HCT116 (cell line): ENCODE results near the gene TEKT5. TPM values are rescaled to one million over a fixed set of nuclear protein-coding genes. Genes with fewer than 3 reads are reported as not detected.

Experiments
- ATAC-seq: fragments of 200-7000 bp; cut with Tn5 transposase; 2 replicates; pipeline ENCODE4 v1.9.1; 2020; ENCODE audit warnings: mild to moderate bottlenecking, moderate library complexity
- BruUV-seq: library from RNA; stranded (reverse); fragments of 400-500 nt; replicated peaks from 2 replicates; lab custom pipeline; 2021; lab: Mats Ljungman, UMichigan
- CTCF ChIA-PET: fragments of 300-600 bp; sonication (Branson Sonifier 250); formaldehyde crosslinking; loops from one replicate; lab custom pipeline; 2021; ENCODE audit warnings: antibody characterized with exemption; lab: Charles Lee
- POLR2A ChIA-PET: fragments of 300-600, 350-600 bp; sonication (Branson Sonifier 250); formaldehyde crosslinking; loops from one replicate; lab custom pipeline; 2021; ENCODE audit warnings: antibody characterized with exemption; lab: Charles Lee
- RAD21 ChIA-PET, 2 experiments: fragments of 300-600 bp; sonication (Branson Sonifier 250); formaldehyde crosslinking; loops; one replicate each; lab custom pipeline; 2023; ENCODE audit warnings: low total read pairs in 2 of 2; ENCODE audit not compliant: uncharacterized antibody in 2 of 2, unreplicated experiment in 2 of 2, low non-redundant PET in 1 of 2; lab: Charles Lee
- DNase-seq: peaks from one replicate; pipeline ENCODE4 v3.0.0-alpha.2; 2010; ENCODE audit warnings: low read depth, low spot score
- H2AFZ ChIP-seq: fragments of 200-600 bp; shearing (Covaris generic), sonication (generic); 2 replicates; pipeline ENCODE4 v1.6.1; 2017; ENCODE audit warnings: low read depth, mixed run types, mixed read lengths, antibody characterized with exemption, low read length; ENCODE audit not compliant: poor library complexity, severe bottlenecking
- H3K27ac ChIP-seq: 2 replicates; pipeline ENCODE4 v1.5.1; 2012; ENCODE audit warnings: low read depth, low read length
- H3K27me3 ChIP-seq: fragments of 200-600 bp; sonication (generic); 2 replicates; pipeline ENCODE4 v1.6.1; 2016; ENCODE audit warnings: mixed run types, low read length, mixed read lengths; ENCODE audit not compliant: insufficient read depth
- H3K36me3 ChIP-seq, 2 experiments: fragments of 200-500 bp in 1 of 2; fragments of 200-600 bp in 1 of 2; sonication (Bioruptor generic) in 1 of 2; sonication (generic) in 1 of 2; 2 replicates each; pipeline versions ENCODE4 v1.5.1 to v1.6.1; 2014 to 2016; ENCODE audit warnings: low read length in 2 of 2, inconsistent platforms in 1 of 2, mixed read lengths in 1 of 2, mixed run types in 1 of 2; ENCODE audit not compliant: insufficient read depth in 2 of 2, control insufficient read depth in 1 of 2
- H3K4me1 ChIP-seq, 2 experiments: fragments of 200-600 bp in 1 of 2; sonication (generic) in 1 of 2; 2 replicates each; pipeline versions ENCODE4 v1.5.1 to v1.6.1; 2012 to 2017; ENCODE audit warnings: low read length in 2 of 2, inconsistent platforms in 1 of 2, mild to moderate bottlenecking in 1 of 2, mixed read lengths in 1 of 2, mixed run types in 1 of 2, moderate library complexity in 1 of 2; ENCODE audit not compliant: insufficient read depth in 2 of 2, control insufficient read depth in 1 of 2
- H3K4me2 ChIP-seq: fragments of 200-600 bp; sonication (generic); 2 replicates; pipeline ENCODE4 v1.6.1; 2017; ENCODE audit warnings: mixed run types, low read length, mixed read lengths
- H3K4me3 ChIP-seq, 2 experiments: fragments of 200-600 bp in 1 of 2; sonication (generic) in 1 of 2; replicated peaks in 1 of 2; 2 replicates each; pipeline ENCODE4 v1.5.1; 2011 to 2016; ENCODE audit warnings: low read length in 2 of 2, control low read depth in 1 of 2, low read depth in 1 of 2, mild to moderate bottlenecking in 1 of 2, mixed read lengths in 1 of 2, mixed run types in 1 of 2
- H3K79me2 ChIP-seq: fragments of 200-600 bp; sonication (generic); 2 replicates; pipeline ENCODE4 v1.6.1; 2017; ENCODE audit warnings: mild to moderate bottlenecking, mixed run types, low read length, moderate library complexity, mixed read lengths; ENCODE audit not compliant: insufficient read depth
- H3K9ac ChIP-seq: fragments of 200-600 bp; sonication (generic); 2 replicates; pipeline ENCODE4 v1.6.1; 2016; ENCODE audit warnings: low read length, mixed read lengths
- H3K9me2 ChIP-seq: fragments of 200-600 bp; sonication (generic), shearing (Covaris generic); 2 replicates; pipeline ENCODE4 v1.6.1; 2017; ENCODE audit warnings: mixed run types, mild to moderate bottlenecking, moderate library complexity; ENCODE audit not compliant: insufficient read depth
- H3K9me3 ChIP-seq, 2 experiments: fragments of 200-500 bp in 1 of 2; fragments of 200-600 bp in 1 of 2; sonication (Bioruptor generic) in 1 of 2; sonication (generic) in 1 of 2; 2 replicates each; pipeline ENCODE4 v1.6.1; 2014 to 2017; ENCODE audit warnings: low read length in 2 of 2, mixed read lengths in 2 of 2, inconsistent platforms in 1 of 2, low read depth in 1 of 2, mild to moderate bottlenecking in 1 of 2, mixed run types in 1 of 2, moderate library complexity in 1 of 2; ENCODE audit not compliant: control insufficient read depth in 1 of 2, insufficient read depth in 1 of 2
- H4K20me1 ChIP-seq: fragments of 200-600 bp; sonication (generic), shearing (Covaris generic); 2 replicates; pipeline ENCODE4 v1.6.1; 2017; ENCODE audit warnings: mixed run types, mild to moderate bottlenecking, moderate library complexity; ENCODE audit not compliant: insufficient read depth
- JUND ChIP-seq: IDR thresholded peaks from 2 replicates; pipeline ENCODE4 v1.6.1; 2012
- POLR2A ChIP-seq: IDR thresholded peaks from 2 replicates; pipeline ENCODE4 v1.7.0; 2011; ENCODE audit warnings: borderline replicate concordance; ENCODE audit not compliant: insufficient read depth, insufficient read length; ENCODE audit errors: extremely low read depth
- SP1 ChIP-seq: IDR thresholded peaks from 2 replicates; pipeline ENCODE4 v1.6.1; 2012; ENCODE audit warnings: low read depth
- TCF7L2 ChIP-seq: IDR thresholded peaks from 2 replicates; pipeline ENCODE4 v1.7.0; 2011; ENCODE audit warnings: borderline replicate concordance, inconsistent platforms; ENCODE audit not compliant: insufficient read depth, insufficient read length; ENCODE audit errors: extremely low read depth
- YY1 ChIP-seq: IDR thresholded peaks from 2 replicates; pipeline ENCODE4 v1.6.1; 2011; ENCODE audit warnings: low read length, low read depth, moderate library complexity, mild to moderate bottlenecking; ENCODE audit not compliant: insufficient replicate concordance; ENCODE audit errors: extremely low read depth
- ZNF274 ChIP-seq: fragments of 200-500 bp; sonication (Bioruptor generic); IDR thresholded peaks from 2 replicates; pipeline ENCODE4 v1.6.1; 2014; ENCODE audit warnings: mild to moderate bottlenecking, low read depth, low read length, inconsistent platforms
- intact Hi-C: fragments of 100-400 bp; cut with micrococcal nuclease; formaldehyde crosslinking; loops from 2 replicates; pipeline ENCODE4 v1.10.0; 2022
- total RNA-seq: library from RNA; stranded (reverse); gene quantifications from one replicate; pipeline ENCODE4 v1.2.1, GENCODE V29; 2021; ENCODE audit not compliant: unreplicated experiment
- TF ChIP-seq, protein P1 (sequence below): IDR thresholded peaks from 2 replicates; pipeline ENCODE4 v1.6.1; 2012
- TF ChIP-seq, protein P2 (sequence below): IDR thresholded peaks from 2 replicates; pipeline ENCODE4 v1.6.1; 2011; ENCODE audit warnings: mild to moderate bottlenecking, low read length, moderate library complexity; ENCODE audit not compliant: insufficient replicate concordance; ENCODE audit errors: extremely low read depth
- TF ChIP-seq, protein P3 (sequence below): IDR thresholded peaks from 2 replicates; pipeline ENCODE4 v1.6.1; 2012

The TEKT5 gene
- total RNA-seq, 1 experiment from 2014 or later, result 0.37 TPM

DNA sequence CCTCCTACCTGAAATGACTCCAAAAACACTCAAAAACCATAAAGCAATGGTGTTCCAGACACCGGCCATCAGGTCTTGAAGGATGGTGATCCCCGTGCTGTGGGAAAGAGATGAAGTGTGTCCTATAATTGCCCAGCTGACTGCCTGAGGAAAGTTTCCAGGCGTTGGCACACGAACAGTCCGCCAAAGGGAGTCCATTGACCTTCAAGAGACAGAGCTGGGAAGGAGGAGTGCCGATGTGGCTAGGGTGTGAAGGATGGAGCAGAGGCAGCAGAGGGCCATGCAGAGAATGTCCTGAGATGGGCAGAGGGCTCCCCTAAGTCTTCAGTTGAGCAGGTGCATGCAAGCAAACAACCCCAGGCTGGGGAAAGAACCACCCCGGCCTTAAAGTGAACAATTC lies 37.1 kb upstream of the TEKT5 start:
- no peak for TF ChIP-seq POLR2A
- TF ChIP-seq, protein P1, sequence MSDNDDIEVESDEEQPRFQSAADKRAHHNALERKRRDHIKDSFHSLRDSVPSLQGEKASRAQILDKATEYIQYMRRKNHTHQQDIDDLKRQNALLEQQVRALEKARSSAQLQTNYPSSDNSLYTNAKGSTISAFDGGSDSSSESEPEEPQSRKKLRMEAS, result no peak
- TF ChIP-seq, protein P2, sequence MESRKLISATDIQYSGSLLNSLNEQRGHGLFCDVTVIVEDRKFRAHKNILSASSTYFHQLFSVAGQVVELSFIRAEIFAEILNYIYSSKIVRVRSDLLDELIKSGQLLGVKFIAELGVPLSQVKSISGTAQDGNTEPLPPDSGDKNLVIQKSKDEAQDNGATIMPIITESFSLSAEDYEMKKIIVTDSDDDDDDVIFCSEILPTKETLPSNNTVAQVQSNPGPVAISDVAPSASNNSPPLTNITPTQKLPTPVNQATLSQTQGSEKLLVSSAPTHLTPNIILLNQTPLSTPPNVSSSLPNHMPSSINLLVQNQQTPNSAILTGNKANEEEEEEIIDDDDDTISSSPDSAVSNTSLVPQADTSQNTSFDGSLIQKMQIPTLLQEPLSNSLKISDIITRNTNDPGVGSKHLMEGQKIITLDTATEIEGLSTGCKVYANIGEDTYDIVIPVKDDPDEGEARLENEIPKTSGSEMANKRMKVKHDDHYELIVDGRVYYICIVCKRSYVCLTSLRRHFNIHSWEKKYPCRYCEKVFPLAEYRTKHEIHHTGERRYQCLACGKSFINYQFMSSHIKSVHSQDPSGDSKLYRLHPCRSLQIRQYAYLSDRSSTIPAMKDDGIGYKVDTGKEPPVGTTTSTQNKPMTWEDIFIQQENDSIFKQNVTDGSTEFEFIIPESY, result no peak
- TF ChIP-seq ZNF274, result no peak
- TF ChIP-seq, protein P3, sequence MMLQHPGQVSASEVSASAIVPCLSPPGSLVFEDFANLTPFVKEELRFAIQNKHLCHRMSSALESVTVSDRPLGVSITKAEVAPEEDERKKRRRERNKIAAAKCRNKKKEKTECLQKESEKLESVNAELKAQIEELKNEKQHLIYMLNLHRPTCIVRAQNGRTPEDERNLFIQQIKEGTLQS, result no peak
- TF ChIP-seq TCF7L2, result no peak
- no peak for TF ChIP-seq JUND
- TF ChIP-seq SP1, result no peak
- no peak for TF ChIP-seq YY1
- BruUV-seq, result no TSS peak
- CTCF ChIA-PET, result interaction anchor here (1.8 kb wide), 1 partner anchor 217 kb away, joined by 6 read pairs; no protein-coding TSS in a partner anchor

More for the DNA sequence above, 37.1 kb upstream of the TEKT5 start:
- ChIA-PET POLR2A (no interaction called here), RAD21 (no interaction called here)
- DNase-seq (no peak), ATAC-seq (no peak)
- intact Hi-C loops, result loop anchor here (10.0 kb wide), 1 partner anchor 1587 kb away; no protein-coding TSS in a partner anchor
- Histone ChIP-seq H3K4me2 (no peak overlapping the region), H3K9ac (no peak overlapping the region), H3K4me1 (peaks cover 8 to 17% of the 10 kb centered on the region in 2 experiments), H3K27me3 (no peaks in the 10 kb centered on the region), H3K79me2 (no peaks in the 10 kb centered on the region), H2AFZ (no peak overlapping the region), H3K4me3 (no peak overlapping the region), H3K9me2 (no peaks in the 10 kb centered on the region), H3K9me3 (no peaks in the 10 kb centered on the region), H4K20me1 (no peaks in the 10 kb centered on the region), H3K27ac (no peak overlapping the region), H3K36me3 (no peaks in the 10 kb centered on the region)
